ENCODE results near the gene EMP2.
A peak's percentile ranks its signal among the peaks of the same experiment; 100 is the strongest.
"Not testable (repeated sequence)": the region's sequence is repeated elsewhere in the genome, so short reads cannot be mapped to it uniquely, and the experiment has no call there.

The EMP2 gene

GRCh38 chr16:10579965-10580882, at the start of gene EMP2:
TSS of gene EMP2 (minus strand) at chr16:10580598. CDS start at chr16:10547617, 32,981 bp downstream.
- peak; percentile 81 for DNase-seq (ENCODE audit: low read depth)

- no peak for DNase-seq (ENCODE audit: low read depth)
Observed at GRCh38 chr16:10629592-10629963, 49.2 kb upstream of the EMP2 start.

- DNase-seq (ENCODE audit: low read depth) = peak; percentile 2
Observed at GRCh38 chr16:10625595-10626357, 45.4 kb upstream of the EMP2 start.

- DNase-seq (ENCODE audit: low read depth) = no peak
Observed at GRCh38 chr16:10624527-10624926, 44.1 kb upstream of the EMP2 start.

- DNase-seq (ENCODE audit: low read depth) = no peak
Observed at GRCh38 chr16:10623059-10623458, 42.7 kb upstream of the EMP2 start.

GRCh38 chr16:10622036-10622921, 41.9 kb upstream of the EMP2 start:
- no peak for DNase-seq (ENCODE audit: low read depth)

GRCh38 chr16:10621216-10621949, 41.0 kb upstream of the EMP2 start:
- DNase-seq (ENCODE audit: low read depth) = not testable (repeated sequence)

GRCh38 chr16:10620120-10620519, 39.7 kb upstream of the EMP2 start:
- no peak for DNase-seq (ENCODE audit: low read depth)

GRCh38 chr16:10619271-10619849, 39.0 kb upstream of the EMP2 start:
- peak; percentile 8 for DNase-seq (ENCODE audit: low read depth)

GRCh38 chr16:10618710-10619209, 38.4 kb upstream of the EMP2 start:
- DNase-seq (ENCODE audit: low read depth) = no peak

- DNase-seq (ENCODE audit: low read depth) = peak; percentile 2
Observed at GRCh38 chr16:10617662-10618420, 37.4 kb upstream of the EMP2 start.

GRCh38 chr16:10616756-10617640, 36.6 kb upstream of the EMP2 start:
- peak; percentile 32 for DNase-seq (ENCODE audit: low read depth)

GRCh38 chr16:10616419-10616755, 36.0 kb upstream of the EMP2 start:
- DNase-seq (ENCODE audit: low read depth) = no peak

- DNase-seq (ENCODE audit: low read depth) = no peak
Observed at GRCh38 chr16:10614685-10615084, 34.3 kb upstream of the EMP2 start.

- DNase-seq (ENCODE audit: low read depth) = no peak
Observed at GRCh38 chr16:10613785-10614485, 33.5 kb upstream of the EMP2 start.

GRCh38 chr16:10612649-10613179, 32.3 kb upstream of the EMP2 start:
- no peak for DNase-seq (ENCODE audit: low read depth)

- DNase-seq (ENCODE audit: low read depth) = no peak
Observed at GRCh38 chr16:10611825-10612342, 31.5 kb upstream of the EMP2 start.

All from ELR (cell line).